Choroid plexus epithelial cell (primary cell): ENCODE data around the gene KY.

Source experiments
- DNase-seq: peaks from one replicate; pipeline ENCODE4 v3.0.0-alpha.2; 2010; ENCODE audit warnings: low read depth
- H3K4me3 ChIP-seq: 2 replicates; pipeline ENCODE4 v1.5.1; 2011; ENCODE audit warnings: low read depth, mild to moderate bottlenecking, control low read depth, low read length, moderate library complexity
- CTCF ChIP-seq: conservative IDR thresholded peaks from 2 replicates; pipeline ENCODE4 v1.5.1; 2011; ENCODE audit warnings: low read depth, mild to moderate bottlenecking, control low read depth, inconsistent platforms, low read length, moderate library complexity

Gene KY

GRCh38 chr3:134627831-134628230 lies 23.0 kb downstream of the KY start:
- DNase-seq: peak; percentile 24
- H3K4me3 ChIP-seq: no peak overlapping the region
- no peak for TF ChIP-seq CTCF

GRCh38 chr3:134625885-134626741 lies 24.7 kb downstream of the KY start:
- H3K4me3 ChIP-seq: no peak overlapping the region
- TF ChIP-seq CTCF: no peak
- no peak for DNase-seq

GRCh38 chr3:134625462-134625861 lies 25.4 kb downstream of the KY start:
- no peak overlapping the region for H3K4me3 ChIP-seq
- DNase-seq: no peak
- TF ChIP-seq CTCF: no peak

GRCh38 chr3:134624537-134625287 lies 26.1 kb downstream of the KY start:
- DNase-seq: no peak
- TF ChIP-seq CTCF: no peak

GRCh38 chr3:134623615-134624245 lies 27.1 kb downstream of the KY start:
- H3K4me3 ChIP-seq: no peak overlapping the region
- no peak for TF ChIP-seq CTCF
- no peak for DNase-seq

More at GRCh38 chr3:134624537-134625287, 26.1 kb downstream of the KY start:
- no peak overlapping the region for H3K4me3 ChIP-seq

- TF ChIP-seq CTCF: no peak
- DNase-seq: no peak
- H3K4me3 ChIP-seq: no peak overlapping the region
These were observed 27.9 kb downstream of the KY start for GRCh38 chr3:134622806-134623365.
